ENCODE data around the gene PHC2. TPM values are rescaled to one million over a fixed set of nuclear protein-coding genes. Genes with fewer than 3 reads are reported as not detected.

Gene PHC2
- total RNA-seq, 2 experiments from 2014 or later, result 37.7 to 39.5 TPM

- Mint-ChIP-seq H3K27me3 (peaks cover 15% of the 10 kb centered on the region), H3K4me1 (ENCODE audit: low read depth) (peaks cover 15% of the 10 kb centered on the region), H3K27ac (no peak overlapping the region), H3K9me3 (no peaks in the 10 kb centered on the region), H3K4me3 (no peak overlapping the region), H3K36me3 (ENCODE audit: low read depth) (no peaks in the 10 kb centered on the region)
- peaks cover 0 to 14% of the 10 kb centered on the region in 2 experiments for H3K27me3 ChIP-seq (ENCODE audit: control insufficient read depth in 1 of 2, insufficient read depth in 2 of 2, low read length in 2 of 2)
- no peak overlapping the region for H3K27ac ChIP-seq (ENCODE audit: low read depth in 1 of 2, low read length in 2 of 2)
- CTCF ChIA-PET, result no interaction called here
- TF ChIP-seq, protein P1, sequence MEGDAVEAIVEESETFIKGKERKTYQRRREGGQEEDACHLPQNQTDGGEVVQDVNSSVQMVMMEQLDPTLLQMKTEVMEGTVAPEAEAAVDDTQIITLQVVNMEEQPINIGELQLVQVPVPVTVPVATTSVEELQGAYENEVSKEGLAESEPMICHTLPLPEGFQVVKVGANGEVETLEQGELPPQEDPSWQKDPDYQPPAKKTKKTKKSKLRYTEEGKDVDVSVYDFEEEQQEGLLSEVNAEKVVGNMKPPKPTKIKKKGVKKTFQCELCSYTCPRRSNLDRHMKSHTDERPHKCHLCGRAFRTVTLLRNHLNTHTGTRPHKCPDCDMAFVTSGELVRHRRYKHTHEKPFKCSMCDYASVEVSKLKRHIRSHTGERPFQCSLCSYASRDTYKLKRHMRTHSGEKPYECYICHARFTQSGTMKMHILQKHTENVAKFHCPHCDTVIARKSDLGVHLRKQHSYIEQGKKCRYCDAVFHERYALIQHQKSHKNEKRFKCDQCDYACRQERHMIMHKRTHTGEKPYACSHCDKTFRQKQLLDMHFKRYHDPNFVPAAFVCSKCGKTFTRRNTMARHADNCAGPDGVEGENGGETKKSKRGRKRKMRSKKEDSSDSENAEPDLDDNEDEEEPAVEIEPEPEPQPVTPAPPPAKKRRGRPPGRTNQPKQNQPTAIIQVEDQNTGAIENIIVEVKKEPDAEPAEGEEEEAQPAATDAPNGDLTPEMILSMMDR (IDR thresholded peaks at IDR 0.05), result no peak
- no peak for ATAC-seq (ENCODE audit: poor library complexity)
- no peaks in the 10 kb centered on the region for H3K36me3 ChIP-seq (ENCODE audit: insufficient read depth, low read length)
- H3K4me3 ChIP-seq (ENCODE audit: low read length), result no peak overlapping the region
- no peaks in the 10 kb centered on the region for H3K9me3 ChIP-seq (ENCODE audit: control insufficient read depth in 1 of 2, insufficient read depth in 1 of 2, low read length in 2 of 2)
- H3K4me1 ChIP-seq (ENCODE audit: insufficient read depth, low read length), result peaks cover 5% of the 10 kb centered on the region
- intact Hi-C loops (cut with DNase I, micrococcal nuclease), result no loop called here
- DNase-seq, result no peak
- POLR2A ChIA-PET, result no interaction called here
These were observed 46.7 kb downstream of the PHC2 start for GRCh38 chr1:33384040-33384812.

GRCh38 chr1:33383489-33383888, 47.4 kb downstream of the PHC2 start:
- Histone ChIP-seq H3K4me1 (ENCODE audit: insufficient read depth, low read length) (peaks cover 5% of the 10 kb centered on the region), H3K27ac (ENCODE audit: low read depth in 1 of 2, low read length in 2 of 2) (no peak overlapping the region), H3K9me3 (ENCODE audit: control insufficient read depth in 1 of 2, insufficient read depth in 1 of 2, low read length in 2 of 2) (no peaks in the 10 kb centered on the region), H3K4me3 (ENCODE audit: low read length) (no peak overlapping the region), H3K27me3 (ENCODE audit: control insufficient read depth in 1 of 2, insufficient read depth in 2 of 2, low read length in 2 of 2) (peaks cover 0 to 14% of the 10 kb centered on the region in 2 experiments), H3K36me3 (ENCODE audit: insufficient read depth, low read length) (no peaks in the 10 kb centered on the region)
- no peak for ATAC-seq (ENCODE audit: poor library complexity)
- ChIA-PET CTCF (no interaction called here), POLR2A (no interaction called here)
- TF ChIP-seq, protein P1 (IDR thresholded peaks at IDR 0.05), result no peak
- intact Hi-C loops (cut with DNase I, micrococcal nuclease), result no loop called here
- peaks cover 15% of the 10 kb centered on the region for H3K4me1 Mint-ChIP-seq (ENCODE audit: low read depth)
- H3K27me3 Mint-ChIP-seq, result peaks cover 15% of the 10 kb centered on the region
- H3K27ac Mint-ChIP-seq, result no peak overlapping the region
- H3K36me3 Mint-ChIP-seq (ENCODE audit: low read depth), result no peaks in the 10 kb centered on the region
- no peaks in the 10 kb centered on the region for H3K9me3 Mint-ChIP-seq
- DNase-seq, result no peak
- no peak overlapping the region for H3K4me3 Mint-ChIP-seq

DNA sequence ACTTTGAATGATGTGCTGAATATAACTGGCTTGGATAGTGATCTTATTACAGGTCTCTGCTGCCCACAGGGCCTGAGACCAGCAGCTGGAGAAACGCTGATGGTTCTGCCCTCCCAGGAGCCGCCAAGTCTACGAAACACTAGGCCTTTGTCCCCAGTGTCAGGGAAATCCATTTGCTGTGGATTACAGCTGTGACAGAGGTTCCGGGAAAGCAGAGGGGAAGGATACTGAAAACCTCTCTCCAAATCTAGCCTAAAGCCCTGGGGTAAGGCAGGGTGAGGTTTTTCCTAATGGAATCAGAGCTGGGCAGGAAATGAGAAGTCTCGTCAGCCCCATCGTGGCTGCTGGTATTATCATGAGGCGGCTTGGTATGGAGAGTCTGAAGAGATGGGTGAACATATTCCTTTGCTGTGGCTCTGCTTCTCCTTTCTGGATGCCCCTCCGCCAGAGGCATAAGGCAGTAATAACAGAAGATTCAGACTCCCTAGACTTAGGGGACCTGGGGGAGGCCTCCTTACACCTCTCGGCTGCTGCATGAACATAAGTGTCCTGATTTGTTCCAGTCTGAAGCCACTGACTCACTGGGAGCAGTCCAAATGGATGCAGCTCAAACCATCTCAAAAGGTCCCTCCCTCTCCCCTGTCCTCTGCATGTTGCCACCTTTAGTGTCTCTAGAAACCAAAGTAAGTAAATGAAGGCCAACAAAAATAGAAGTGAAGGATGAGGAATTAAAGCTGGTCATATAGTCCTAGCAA, 48.1 kb downstream of the PHC2 start:
- Histone ChIP-seq H3K4me3 (ENCODE audit: low read length) (no peak overlapping the region), H3K4me1 (ENCODE audit: insufficient read depth, low read length) (peaks cover 7% of the 10 kb centered on the region), H3K27ac (ENCODE audit: low read depth in 1 of 2, low read length in 2 of 2) (no peak overlapping the region), H3K9me3 (ENCODE audit: control insufficient read depth in 1 of 2, insufficient read depth in 1 of 2, low read length in 2 of 2) (no peaks in the 10 kb centered on the region), H3K36me3 (ENCODE audit: insufficient read depth, low read length) (no peaks in the 10 kb centered on the region), H3K27me3 (ENCODE audit: control insufficient read depth in 1 of 2, insufficient read depth in 2 of 2, low read length in 2 of 2) (peaks cover 0 to 14% of the 10 kb centered on the region in 2 experiments)
- ATAC-seq (ENCODE audit: poor library complexity), result no peak
- ChIA-PET POLR2A (no interaction called here), CTCF (no interaction called here)
- peaks cover 15% of the 10 kb centered on the region for H3K4me1 Mint-ChIP-seq (ENCODE audit: low read depth)
- DNase-seq, result no peak
- TF ChIP-seq, protein P1 (IDR thresholded peaks at IDR 0.05), result no peak
- no peaks in the 10 kb centered on the region for H3K9me3 Mint-ChIP-seq
- no peaks in the 10 kb centered on the region for H3K36me3 Mint-ChIP-seq (ENCODE audit: low read depth)
- H3K27ac Mint-ChIP-seq, result no peak overlapping the region
- peaks cover 15% of the 10 kb centered on the region for H3K27me3 Mint-ChIP-seq
- intact Hi-C loops (cut with DNase I, micrococcal nuclease), result no loop called here
- H3K4me3 Mint-ChIP-seq, result no peak overlapping the region

All from CD4-positive, alpha-beta T cell (primary cell).